ENCODE data around the gene MRPL58.
A peak's percentile ranks its signal among the peaks of the same experiment; 100 is the strongest.
"Not testable (repeated sequence)": the region's sequence is repeated elsewhere in the genome, so short reads cannot be mapped to it uniquely, and the experiment has no call there.

Gene MRPL58

DNA sequence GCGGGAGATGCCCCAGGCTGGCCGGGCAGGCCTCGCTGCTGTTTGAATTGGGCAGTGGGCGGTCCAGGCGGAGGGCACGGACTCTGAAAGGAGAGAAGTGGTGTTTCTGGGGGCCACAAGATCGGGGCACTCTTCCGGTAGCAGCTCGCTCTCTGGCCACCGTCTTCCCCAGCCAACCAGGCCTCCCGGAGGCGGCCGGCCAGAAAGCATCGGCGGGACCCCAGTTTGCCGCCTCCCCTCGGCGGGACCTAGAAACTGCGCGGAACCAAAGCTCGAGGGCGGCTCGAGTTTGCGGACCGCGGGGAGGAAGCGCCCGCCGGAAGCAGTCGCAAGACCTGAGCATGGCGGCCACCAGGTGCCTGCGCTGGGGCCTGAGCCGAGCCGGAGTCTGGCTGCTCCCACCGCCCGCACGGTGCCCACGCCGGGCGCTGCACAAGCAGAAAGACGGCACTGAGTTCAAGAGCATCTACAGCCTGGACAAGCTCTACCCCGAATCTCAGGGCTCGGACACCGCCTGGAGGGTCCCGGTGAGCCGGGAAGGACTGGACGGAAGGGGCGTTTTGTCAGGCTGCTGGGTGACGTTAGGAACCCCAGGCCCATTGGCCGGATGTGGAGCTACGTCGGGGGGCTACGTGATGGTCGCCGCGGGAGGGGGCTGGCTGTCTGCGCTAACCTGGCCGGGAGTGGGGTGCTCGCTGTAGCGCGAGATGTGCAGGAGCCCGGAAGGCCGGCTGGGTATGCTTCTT, at the start of gene MRPL58:
Gene MRPL58, plus strand, starts transcription at position 325 of the 746 bp plus-strand sequence. Its CDS starts 17 bp downstream, at position 342.
- DNase-seq (ENCODE audit: low read depth), result peak; percentile 79

DNA sequence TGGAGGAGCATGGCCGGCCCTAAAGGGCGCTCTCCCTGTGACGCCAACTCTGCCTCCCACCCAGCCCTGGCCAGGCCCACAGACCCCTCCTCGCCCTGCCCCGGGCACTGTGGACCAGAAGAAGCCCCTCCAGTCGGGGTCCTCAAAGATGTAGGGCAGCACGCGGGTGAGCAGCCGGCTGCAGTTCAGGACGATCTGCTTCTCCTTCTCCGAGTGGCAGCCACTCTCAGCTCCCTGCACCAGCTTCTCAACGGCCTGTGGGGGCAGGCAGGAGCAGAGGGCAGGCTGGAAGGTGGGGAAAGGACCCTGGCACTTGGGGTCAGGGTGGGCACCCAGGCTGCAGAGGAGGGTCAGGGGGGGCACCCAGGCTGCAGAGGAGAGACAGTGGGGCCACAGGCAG, 48.8 kb upstream of the MRPL58 start:
- no peak for DNase-seq (ENCODE audit: low read depth)

DNA sequence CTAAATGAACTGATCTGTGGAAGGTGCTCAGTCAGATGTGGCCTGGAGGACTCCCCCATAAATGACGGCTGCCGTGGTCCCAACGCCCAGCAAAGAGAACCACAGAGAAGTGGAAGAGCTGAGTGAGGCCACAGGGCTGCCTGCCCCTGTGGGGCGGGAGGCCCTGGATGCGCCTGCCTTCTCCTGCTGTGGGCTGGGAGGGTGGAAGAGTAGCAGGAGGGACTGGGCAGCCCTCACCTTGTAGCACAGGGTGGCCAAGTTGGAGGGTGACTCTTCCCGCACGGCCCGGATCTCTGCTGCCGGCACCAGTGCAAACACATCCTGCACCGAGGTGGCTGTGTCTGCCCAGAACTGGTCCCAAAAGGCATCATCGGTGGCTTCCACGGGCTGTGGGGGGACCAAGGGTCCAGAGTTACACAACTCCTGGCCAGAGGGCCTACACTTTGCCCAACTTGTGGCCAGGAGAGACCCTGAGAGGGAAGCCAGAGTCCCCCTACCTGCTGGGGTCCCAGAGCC, 48.2 kb upstream of the MRPL58 start:
- no peak for DNase-seq (ENCODE audit: low read depth)

DNA sequence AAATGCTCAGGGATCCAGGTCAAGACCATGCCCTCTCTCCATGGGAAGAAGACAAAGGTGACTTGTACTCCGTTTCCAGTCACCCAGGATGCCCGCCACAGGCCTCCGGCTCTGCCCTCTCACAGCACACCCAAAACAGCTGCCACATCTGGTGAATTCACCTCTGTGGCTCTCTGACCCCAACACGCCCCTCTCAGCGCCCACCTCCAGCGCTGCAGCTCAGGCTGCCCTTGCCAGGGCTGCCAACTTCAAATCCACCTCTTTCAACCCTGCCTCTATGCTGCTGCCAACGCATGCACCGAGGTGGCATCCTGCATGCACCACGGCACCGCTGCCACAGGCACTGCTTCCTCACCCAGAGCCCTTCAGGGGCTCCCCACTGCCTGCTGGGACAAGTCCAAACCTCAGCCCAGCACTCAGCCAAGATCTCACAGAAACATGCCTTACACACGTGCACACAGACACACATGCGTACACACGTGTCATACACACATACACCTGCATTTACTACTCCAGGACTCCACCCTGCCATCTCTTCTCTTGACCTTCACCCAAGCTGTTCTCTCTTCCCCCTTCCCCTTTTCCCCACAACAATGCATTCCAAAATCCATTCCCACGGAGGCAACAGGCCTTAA, 47.4 kb upstream of the MRPL58 start:
- no peak for DNase-seq (ENCODE audit: low read depth)

DNA sequence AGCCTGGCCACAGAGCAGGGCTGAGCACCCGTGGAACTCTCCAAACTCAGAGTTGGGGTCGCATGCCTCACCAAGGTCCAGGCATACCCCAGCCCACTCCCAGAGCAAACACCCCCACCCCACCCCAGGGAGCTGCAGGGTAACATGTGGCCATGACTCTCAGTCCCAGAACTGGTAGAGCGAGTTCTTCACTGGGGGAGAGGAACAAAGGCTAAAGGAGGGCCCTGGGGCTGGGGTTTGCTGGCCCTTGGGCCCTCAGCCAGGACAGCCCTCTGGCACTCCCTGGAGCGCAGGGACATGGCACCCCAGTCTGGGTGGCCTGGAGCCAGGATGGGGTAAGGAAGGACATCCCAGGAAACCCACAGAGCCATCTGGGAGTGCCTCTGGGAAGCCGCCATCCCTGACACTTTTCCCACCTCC, 44.1 kb upstream of the MRPL58 start:
- DNase-seq (ENCODE audit: low read depth), result no peak

DNA sequence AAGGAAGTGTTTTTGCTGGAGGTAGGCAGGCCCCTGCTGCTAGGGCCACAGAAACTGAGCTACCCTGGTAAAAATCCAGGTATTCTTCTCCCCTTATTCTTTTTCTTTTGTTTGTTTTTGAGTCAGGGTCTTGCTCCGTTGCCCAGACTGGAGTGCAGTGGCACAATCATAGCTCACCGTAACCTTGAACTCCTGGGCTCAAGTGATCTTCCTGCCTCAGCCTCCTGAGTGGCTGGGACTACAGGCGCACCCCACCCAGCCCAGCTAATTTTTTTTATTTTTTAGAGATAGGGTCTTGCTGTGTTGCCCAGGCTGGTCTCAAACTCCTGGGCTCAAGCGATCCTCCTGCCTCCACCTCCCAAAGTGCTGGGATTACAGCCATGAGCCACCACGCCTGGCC, 43.0 kb upstream of the MRPL58 start:
- DNase-seq (ENCODE audit: low read depth), result not testable (repeated sequence)

DNA sequence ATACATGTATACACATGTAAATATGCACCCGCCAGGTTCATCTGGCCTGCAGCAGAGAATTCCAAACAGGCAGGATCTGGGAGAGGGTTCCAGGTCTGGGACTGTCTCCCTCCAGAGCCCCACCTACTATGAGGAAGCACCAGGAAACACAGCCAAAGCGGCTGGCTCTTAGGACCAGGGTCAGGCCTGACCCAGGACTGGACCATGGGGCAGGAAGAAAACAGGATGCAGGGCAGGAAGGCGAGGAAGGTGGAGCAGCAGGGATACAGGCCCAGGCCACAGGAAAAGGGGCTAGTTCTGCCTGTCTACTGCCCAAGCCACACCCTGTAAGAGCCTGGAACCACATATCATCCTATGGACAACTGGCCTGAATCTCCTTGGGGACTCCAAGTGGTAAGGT, 42.1 kb upstream of the MRPL58 start:
- no peak for DNase-seq (ENCODE audit: low read depth)

DNA sequence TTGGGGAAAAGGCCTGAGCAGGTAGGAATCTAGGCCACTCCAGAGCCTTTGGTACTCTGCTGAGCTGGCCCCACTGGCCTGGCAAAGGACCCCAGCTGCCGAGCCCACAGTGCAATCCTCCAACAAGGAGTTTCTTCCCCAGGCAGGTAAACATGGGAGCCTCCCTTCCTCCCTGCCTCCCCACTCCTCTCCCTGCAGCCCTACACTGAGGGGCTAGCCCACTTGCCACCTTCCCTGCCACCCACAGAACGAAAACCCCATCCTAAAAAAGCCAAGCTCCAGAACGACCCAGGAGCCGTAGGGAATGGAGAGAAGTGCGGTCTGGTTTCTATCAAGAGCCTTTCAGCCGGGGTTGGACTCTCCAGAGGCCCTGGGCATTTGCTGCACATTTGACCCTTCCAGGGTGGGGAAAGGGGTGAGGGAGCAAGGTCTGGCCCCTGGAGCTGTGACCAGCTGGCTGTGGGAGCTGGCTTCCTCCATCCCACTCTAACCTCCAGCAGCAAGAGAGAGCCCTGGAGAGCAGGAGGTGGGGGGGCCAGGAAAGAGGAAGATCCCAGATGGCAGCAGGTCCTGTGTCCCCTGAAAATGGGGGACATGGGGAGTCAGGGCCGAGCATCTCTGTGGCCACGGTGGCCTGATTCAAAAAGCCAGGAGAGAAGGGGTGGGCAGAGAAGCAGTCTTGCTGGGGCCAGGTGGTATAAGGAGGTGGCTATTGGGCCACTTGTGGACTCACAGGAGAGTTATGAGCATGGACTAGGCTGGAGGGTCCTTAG, 41.2 kb upstream of the MRPL58 start:
- DNase-seq (ENCODE audit: low read depth), result no peak

DNA sequence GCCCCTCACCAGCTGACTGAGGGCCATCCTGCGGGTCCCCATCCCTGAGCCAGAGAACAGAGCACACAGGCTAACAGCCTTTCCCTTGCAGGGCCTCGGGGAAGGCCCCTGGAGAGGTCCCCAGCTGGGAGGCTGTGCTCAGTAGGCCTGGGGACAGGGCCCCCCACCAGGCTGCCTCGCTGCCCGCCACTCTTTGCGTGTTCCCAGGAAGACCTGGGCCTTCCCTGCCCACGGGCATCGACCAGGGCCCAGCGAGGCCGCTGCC, 40.7 kb upstream of the MRPL58 start:
- no peak for DNase-seq (ENCODE audit: low read depth)

DNA sequence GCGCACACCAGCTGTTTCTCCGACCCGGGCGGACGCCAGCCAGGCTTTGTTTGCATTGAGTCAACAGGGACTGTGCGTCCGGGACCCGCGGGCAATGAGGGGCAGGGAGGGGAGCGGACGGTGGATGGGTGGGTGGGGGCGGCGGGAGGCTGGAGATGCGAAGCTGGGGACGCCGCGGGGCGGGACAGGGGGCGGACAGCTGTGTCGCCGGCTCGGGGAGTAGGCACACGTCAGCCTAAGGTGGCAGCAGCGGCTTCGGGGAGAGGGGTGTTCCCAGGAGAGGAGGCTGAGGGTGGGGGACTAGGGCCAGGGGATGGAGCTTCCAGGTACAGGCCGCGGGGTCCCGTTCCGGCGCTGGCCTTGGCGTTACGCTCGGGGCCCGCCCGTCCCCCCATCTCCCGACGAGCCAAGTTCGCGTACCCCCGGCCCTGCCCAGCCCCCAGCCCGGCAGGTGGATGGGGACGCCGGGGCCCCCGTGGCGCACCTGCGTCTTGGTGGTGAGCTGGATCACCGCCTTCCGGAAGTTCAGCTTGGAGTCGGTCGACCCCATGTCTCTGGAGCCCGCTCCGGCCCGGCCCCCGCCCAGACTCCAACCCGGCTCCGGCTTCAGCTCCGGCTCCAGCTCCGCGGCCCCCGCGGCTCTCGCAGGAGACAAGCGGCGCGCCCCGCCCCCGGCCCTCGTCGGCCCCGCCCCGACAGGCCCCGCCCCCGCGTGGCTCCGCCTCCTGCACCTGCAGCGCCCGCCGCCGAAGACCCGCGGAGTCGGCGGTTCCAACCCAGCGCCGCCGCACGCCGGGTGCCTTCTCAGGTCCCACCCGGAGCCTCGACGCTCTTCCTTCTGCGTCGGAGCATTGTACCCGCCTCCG, 40.1 kb upstream of the MRPL58 start, which contains the start of gene HID1:
Gene HID1, minus strand, starts transcription at position 653 of the 866 bp plus-strand sequence. Its CDS starts 103 bp downstream, at position 550.
- DNase-seq (ENCODE audit: low read depth), result peak; percentile 71

DNA sequence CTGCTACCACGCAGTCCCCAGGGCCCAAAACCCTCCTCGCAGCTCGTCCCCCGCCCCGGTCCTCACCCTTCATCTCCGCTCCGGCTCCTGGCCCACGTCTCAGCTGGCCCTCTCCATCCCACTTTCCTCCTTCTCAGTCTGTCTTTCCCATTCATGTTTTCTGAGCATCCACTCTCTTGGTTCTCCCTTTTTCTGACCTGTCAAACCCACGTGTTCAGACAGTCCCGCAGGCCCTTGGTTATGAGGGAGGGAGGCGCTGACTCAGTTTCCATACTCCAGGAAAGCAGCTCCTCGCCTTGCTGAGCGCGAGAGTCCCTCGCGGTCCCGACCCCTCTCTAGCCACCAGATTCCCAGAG, 39.5 kb upstream of the MRPL58 start:
- no peak for DNase-seq (ENCODE audit: low read depth)

DNA sequence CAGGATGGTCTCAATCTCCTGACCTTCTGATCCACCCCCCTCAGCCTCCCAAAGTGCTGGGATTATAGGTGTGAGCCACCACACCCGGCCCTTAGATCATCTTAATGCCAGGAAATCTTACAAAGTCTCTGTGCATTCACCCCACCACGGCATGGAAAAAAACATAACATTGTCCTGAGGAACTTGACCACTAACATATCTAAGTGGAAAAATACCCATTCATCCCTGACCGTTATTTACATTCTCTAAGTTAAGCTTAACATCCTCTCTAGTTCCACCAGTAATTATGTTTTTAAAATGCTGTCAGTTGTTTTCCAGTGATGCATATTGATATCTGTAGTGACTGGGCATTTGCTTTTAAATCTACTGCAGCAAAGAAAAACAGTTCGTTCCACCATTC, 36.5 kb upstream of the MRPL58 start:
- no peak for DNase-seq (ENCODE audit: low read depth)

DNA sequence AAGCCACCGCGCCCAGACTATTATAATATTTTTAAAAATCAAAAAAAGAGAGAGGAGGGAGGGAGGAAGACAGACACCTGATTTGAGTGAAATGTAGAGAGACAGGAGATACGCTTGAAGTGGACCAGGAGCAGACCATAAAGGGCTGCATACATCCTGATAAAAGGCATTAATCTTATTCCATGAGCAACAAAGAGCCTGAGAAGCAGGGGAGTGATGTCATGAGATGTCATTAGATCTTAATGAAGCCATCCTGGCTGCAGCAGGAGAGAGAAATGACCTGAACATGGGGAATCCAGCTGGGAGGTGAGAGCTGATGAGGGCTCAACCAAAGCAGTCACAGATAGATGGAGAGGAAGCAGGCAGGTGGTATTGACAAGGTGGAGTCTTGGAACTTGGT, 34.7 kb upstream of the MRPL58 start:
- no peak for DNase-seq (ENCODE audit: low read depth)

DNA sequence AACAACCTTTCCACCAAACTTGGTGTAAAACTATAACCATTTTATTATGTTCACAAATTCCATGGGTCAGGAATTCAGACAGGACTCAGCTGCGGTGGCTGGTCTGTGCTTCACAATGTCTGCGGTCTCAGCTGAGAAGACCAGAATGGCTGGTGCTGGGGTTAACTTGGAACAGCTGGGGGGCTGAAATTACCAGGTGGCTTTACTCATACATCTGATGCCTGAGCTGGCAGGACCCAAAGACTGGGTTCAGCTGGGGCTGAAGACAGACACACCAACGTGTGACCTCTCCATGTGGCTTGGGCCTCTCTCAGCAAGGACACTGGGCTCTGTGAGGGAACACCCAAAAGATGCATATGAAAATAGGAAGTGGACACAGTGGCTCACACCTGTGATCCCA, 34.2 kb upstream of the MRPL58 start:
- DNase-seq (ENCODE audit: low read depth), result no peak

DNA sequence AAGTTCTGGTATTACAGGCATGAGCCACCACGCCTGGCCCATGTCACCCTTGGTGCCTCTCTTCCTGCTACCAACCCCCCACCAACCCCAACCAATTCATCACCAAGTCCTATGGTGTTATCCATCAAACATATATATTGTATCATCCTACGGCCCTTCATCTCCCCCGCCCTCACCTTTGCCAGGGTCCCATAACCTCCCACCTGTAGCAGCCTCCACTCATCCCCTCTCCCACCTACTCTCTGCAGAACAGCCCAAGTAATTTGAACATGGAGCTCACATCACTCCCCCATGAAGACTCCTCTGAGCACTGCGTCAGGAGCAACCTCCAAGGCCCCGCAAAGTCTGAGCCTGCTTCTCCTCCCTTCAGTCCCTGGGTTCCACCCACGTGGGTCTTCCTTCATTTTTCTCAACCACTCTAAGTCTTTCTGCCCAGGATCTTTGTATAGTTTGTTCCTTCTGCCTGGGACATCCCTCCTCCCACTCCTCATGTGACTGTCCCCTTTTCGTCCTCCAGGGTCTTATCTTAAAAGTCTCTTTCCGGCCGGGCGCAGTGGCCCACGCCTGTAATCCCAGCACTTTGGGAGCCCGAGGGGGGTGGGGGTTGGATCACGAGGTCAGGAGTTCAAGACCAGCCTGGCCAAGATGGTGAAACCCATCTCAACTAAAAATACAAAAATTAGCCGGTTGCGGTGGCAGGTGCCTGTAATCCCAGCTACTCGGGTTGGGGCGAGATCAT, 32.9 kb upstream of the MRPL58 start:
- DNase-seq (ENCODE audit: low read depth), result no peak

DNA sequence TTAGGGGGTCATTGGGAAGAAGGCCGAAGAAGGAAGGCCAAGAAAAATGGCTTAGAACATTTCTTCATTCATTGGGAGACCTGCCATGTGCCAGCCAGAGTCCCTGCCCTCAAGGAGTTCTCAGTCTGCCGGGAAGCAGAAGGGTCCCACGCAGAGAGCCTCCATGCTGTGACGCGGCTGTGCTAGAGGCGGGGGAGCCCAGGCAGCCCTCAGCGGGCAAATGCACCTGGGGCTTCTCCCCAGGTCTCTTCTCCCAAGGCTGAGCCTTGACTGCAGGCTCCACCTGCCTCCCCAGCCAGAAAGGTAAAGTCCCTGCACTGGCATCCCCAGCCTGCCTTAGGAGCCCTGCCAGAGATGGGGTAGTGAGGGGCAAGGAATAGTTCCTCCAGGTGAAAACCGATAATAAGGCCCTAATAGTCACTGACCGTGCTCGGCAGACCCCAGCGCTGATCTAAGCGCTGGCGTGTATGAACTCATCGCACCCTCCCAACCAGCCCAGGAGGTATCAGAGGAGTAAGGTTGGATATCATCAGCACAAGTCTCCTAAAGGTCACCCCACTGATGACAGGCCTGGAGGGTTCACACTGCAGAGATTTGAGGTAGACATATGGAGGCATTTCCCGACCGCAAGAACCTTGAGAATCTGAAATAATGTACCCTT, 31.0 kb upstream of the MRPL58 start:
- no peak for DNase-seq (ENCODE audit: low read depth)

DNA sequence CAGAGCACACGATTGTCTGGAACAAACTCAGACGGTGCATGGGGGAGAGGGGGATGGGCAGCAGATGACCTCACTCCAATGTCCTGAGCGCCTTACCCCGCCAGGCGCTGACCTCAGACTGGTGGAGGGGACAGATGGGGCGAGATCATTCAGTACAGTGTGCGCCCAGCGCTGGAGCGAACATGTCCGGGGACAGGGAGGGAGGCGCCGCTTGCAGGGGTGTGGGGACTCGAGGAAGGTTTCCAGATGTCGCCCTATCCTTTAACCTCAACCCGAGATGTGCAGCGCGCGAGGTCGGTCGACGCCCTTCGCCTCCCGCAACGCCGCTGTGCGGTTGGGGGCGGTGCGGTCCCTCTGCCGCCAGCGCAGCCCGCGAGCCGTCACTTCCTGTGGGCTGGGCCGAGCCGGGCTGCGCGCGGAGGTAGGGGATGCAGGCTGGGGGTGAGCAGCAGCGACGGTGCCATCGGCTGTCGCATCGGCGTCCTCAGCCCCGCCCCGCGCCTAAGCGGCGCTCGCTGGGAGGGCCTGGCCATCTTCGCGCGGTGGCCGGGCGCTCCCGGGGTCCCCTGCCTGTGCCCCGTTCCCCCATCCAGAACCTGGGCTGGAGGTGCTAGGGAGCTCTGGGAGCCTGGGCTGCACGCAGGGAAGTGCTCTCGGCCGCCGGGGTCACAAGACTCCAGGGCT, 30.3 kb upstream of the MRPL58 start:
- DNase-seq (ENCODE audit: low read depth), result peak; percentile 66

DNA sequence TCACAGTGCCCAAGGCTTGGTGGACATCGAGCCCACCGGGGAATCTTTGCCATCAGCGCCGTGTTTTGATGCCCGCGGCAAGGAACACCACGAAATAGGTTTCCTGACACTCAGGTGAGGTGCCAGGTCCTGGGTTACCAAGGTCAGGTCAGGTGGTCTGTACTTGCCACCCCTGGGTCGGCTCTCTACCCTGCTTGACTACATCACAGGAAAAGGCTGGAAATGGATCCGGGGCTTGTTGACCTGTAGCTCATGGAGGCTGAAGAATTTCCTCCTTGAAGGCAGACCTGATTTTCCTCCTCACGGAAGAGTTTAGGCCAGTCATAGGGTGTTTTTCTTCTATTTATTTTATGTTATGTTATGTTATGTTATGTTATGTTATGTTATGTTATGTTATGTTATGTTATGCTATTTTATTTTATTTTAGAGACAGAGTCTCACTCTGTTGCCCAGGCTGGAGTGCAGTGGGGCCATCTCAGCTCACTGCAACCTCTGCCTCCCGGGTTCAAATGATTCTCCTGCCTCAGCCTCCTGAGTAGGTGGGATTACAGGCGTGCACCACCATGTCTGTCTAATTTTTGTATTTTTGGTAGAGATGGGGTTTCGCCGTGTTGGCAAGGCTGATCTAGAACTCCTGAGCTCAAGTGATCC, 29.7 kb upstream of the MRPL58 start:
- DNase-seq (ENCODE audit: low read depth), result not testable (repeated sequence)

DNA sequence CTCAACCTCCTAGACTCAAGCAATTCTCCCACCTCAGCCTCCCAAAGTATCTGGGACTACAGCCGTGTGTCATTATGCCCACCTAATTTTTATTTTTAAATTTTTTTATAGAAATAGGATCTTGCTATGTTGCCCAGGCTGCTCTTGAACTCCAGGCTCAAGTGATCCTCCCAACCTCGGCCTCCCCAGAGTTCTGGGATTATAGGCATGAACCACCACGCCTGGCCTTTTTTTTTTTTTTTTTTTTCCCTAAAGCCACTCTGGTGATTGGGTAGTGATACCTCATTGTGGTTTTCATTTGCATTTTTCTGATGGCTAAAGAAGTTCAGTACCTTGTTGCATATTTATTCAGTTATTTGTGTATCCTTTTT, 26.3 kb upstream of the MRPL58 start:
- DNase-seq (ENCODE audit: low read depth), result no peak

DNA sequence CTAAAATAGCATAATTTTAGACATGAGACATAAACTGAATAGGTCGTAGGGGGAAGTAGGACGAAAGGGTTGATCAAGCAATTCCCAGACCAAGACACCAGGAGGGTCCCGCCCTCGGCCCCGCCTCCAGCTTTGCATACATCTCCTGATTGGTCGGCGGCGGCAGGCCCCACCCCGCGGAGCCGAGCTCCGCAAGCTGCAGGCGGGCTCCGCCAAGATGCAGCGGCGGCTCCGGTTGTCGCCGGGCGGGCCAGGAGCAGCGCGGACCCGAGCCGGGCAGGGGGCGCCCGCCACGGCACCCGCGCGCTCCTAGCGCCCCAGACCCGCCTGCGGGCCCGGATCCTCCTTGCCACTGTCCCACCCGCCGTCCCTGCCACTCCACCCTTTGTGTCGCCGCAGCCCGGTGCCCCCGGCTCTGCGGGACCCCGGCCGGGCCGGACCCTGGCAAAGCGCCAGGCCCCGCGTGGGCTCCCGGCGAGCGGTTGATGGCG, 25.0 kb upstream of the MRPL58 start, which contains the start of gene CDR2L:
Gene CDR2L, plus strand, starts transcription at position 215 of the 491 bp plus-strand sequence. CDS start 412 bp downstream, outside the sequence.
- peak; percentile 85 for DNase-seq (ENCODE audit: low read depth)

Measured in activated T-cell treated with anti-CD3 and anti-CD28 coated beads for 24 hours (primary cell).